SK-N-SH (cell line): ENCODE results near the gene WDR77. TPM values are rescaled to one million over a fixed set of nuclear protein-coding genes. Genes with fewer than 3 reads are reported as not detected.

Source experiments
- CTCF ChIA-PET: fragments of 300-600, 350-600 bp; formaldehyde crosslinking; extraction: SDS; loops from one replicate; lab custom pipeline; 2021; lab: Yijun Ruan, JAX
- POLR2A ChIA-PET: fragments of 350-600 bp; sonication (Branson Sonifier 250); formaldehyde crosslinking; extraction: SDS; loops from one replicate; lab custom pipeline; 2020; ENCODE audit warnings: antibody characterized with exemption, inconsistent platforms; lab: Yijun Ruan, JAX
- DNase-seq: peaks from one replicate; pipeline ENCODE4 v3.0.0; 2012
- H2AFZ ChIP-seq: fragments of 200-600 bp; sonication (generic); 2 replicates; pipeline ENCODE4 v1.8.1; 2016; ENCODE audit warnings: antibody characterized with exemption, mild to moderate bottlenecking, low read depth
- H3F3A ChIP-seq: fragments of 200-600 bp; sonication (generic); replicated peaks from 2 replicates; pipeline ENCODE3; 2016; ENCODE audit warnings: antibody characterized with exemption, mild to moderate bottlenecking; ENCODE audit not compliant: insufficient read depth
- H3K27ac ChIP-seq, 2 experiments: fragments of 200-500 bp in 1 of 2; fragments of 200-600 bp in 1 of 2; sonication (Bioruptor generic) in 1 of 2; sonication (generic), shearing (Covaris generic) in 1 of 2; 2 replicates each; pipeline versions ENCODE4 v1.5.1 to v1.6.1; 2014 to 2016; ENCODE audit warnings: low read depth in 2 of 2, inconsistent platforms in 1 of 2, low read length in 1 of 2, mild to moderate bottlenecking in 1 of 2, mixed read lengths in 1 of 2
- H3K27me3 ChIP-seq: fragments of 200-600 bp; sonication (generic), shearing (Covaris generic); 2 replicates; pipeline ENCODE4 v1.6.1; 2016; ENCODE audit warnings: mixed run types; ENCODE audit not compliant: insufficient read depth
- H3K36me3 ChIP-seq, 2 experiments: fragments of 200-500 bp in 1 of 2; fragments of 200-600 bp in 1 of 2; sonication (Bioruptor generic) in 1 of 2; sonication (generic) in 1 of 2; replicated peaks in 1 of 2; 2 replicates each; pipeline versions ENCODE3 to v1.5.1; 2014 to 2016; ENCODE audit warnings: low read length in 1 of 2, mild to moderate bottlenecking in 1 of 2; ENCODE audit not compliant: insufficient read depth in 2 of 2, control insufficient read depth in 1 of 2
- H3K4me1 ChIP-seq, 2 experiments: fragments of 200-500 bp in 1 of 2; fragments of 200-600 bp in 1 of 2; sonication (Bioruptor generic) in 1 of 2; sonication (generic), shearing (Covaris generic) in 1 of 2; 2 replicates each; pipeline versions ENCODE4 v1.5.1 to v1.6.1; 2014 to 2016; ENCODE audit warnings: low read depth in 1 of 2, low read length in 1 of 2, mixed run types in 1 of 2; ENCODE audit not compliant: insufficient read depth in 2 of 2, control insufficient read depth in 1 of 2
- H3K4me2 ChIP-seq: fragments of 200-600 bp; sonication (generic), shearing (Covaris generic); 2 replicates; pipeline ENCODE4 v1.6.1; 2017; ENCODE audit warnings: mixed run types
- H3K4me3 ChIP-seq, 2 experiments: fragments of 200-500 bp in 1 of 2; fragments of 200-600 bp in 1 of 2; sonication (Bioruptor generic) in 1 of 2; sonication (generic), shearing (Covaris generic) in 1 of 2; 2 replicates each; pipeline versions ENCODE4 v1.5.1 to v1.8.1; 2014 to 2016; ENCODE audit warnings: low read depth in 2 of 2, inconsistent platforms in 1 of 2, low read length in 1 of 2, mild to moderate bottlenecking in 1 of 2, mixed read lengths in 1 of 2, moderate library complexity in 1 of 2
- H3K79me2 ChIP-seq: fragments of 200-600 bp; sonication (generic); 2 replicates; pipeline ENCODE4 v1.8.1; 2017; ENCODE audit warnings: mild to moderate bottlenecking; ENCODE audit not compliant: insufficient read depth
- H3K9ac ChIP-seq: fragments of 200-600 bp; sonication (generic); 2 replicates; pipeline ENCODE4 v1.6.1; 2017; ENCODE audit warnings: mixed run types
- H3K9me2 ChIP-seq: fragments of 200-600 bp; sonication (generic); 2 replicates; pipeline ENCODE4 v1.6.1; 2017; ENCODE audit warnings: mixed run types
- H3K9me3 ChIP-seq: fragments of 200-600 bp; sonication (generic); 2 replicates; pipeline ENCODE4 v1.6.1; 2017; ENCODE audit warnings: mixed run types, mild to moderate bottlenecking, moderate library complexity
- H4K20me1 ChIP-seq: fragments of 200-600 bp; sonication (generic); 2 replicates; pipeline ENCODE4 v1.6.1; 2017; ENCODE audit warnings: mild to moderate bottlenecking, mixed run types; ENCODE audit not compliant: insufficient read depth
- CHD2 ChIP-seq: fragments of 150-350 bp; IDR thresholded peaks from 2 replicates; pipeline ENCODE4 v1.6.1; 2018; ENCODE audit warnings: low read length; ENCODE audit not compliant: partially characterized antibody
- ELF1 ChIP-seq: IDR thresholded peaks from 2 replicates; pipeline ENCODE4 v1.4.0; 2012
- EZH2phosphoT487 ChIP-seq: fragments of 200-600 bp; sonication (generic); IDR thresholded peaks from 2 replicates; pipeline ENCODE4 v1.6.1; 2017; ENCODE audit warnings: low read depth, mixed run types, mild to moderate bottlenecking, antibody characterized with exemption, moderate library complexity, borderline replicate concordance
- FOXJ3 ChIP-seq: sonication (generic); formaldehyde crosslinking; IDR thresholded peaks from 2 replicates; pipeline ENCODE4 v1.5.1; 2020; ENCODE audit warnings: mild to moderate bottlenecking, missing genetic modification reagents
- GABPA ChIP-seq: IDR thresholded peaks from 2 replicates; pipeline ENCODE4 v1.4.0; 2012; ENCODE audit warnings: low read depth, mild to moderate bottlenecking
- GATA2 ChIP-seq: sonication (generic); formaldehyde crosslinking; IDR thresholded peaks from 2 replicates; pipeline ENCODE4 v1.5.0; 2020; ENCODE audit warnings: mild to moderate bottlenecking, missing genetic modification reagents
- JUND ChIP-seq: IDR thresholded peaks from 2 replicates; pipeline ENCODE4 v1.4.0; 2012
- MEF2A ChIP-seq: IDR thresholded peaks from 2 replicates; pipeline ENCODE4 v1.4.0; 2012; ENCODE audit warnings: low read depth, borderline replicate concordance
- MXI1 ChIP-seq: IDR thresholded peaks from 2 replicates; pipeline ENCODE4 v1.6.1; 2012; ENCODE audit warnings: mild to moderate bottlenecking, low read depth, low read length, improper control_type of control experiment
- RAD21 ChIP-seq: IDR thresholded peaks from 2 replicates; pipeline ENCODE4 v1.6.1; 2012; ENCODE audit warnings: mild to moderate bottlenecking, low read length
- RCOR1 ChIP-seq: fragments of 150-350 bp; IDR thresholded peaks from 2 replicates; pipeline ENCODE4 v1.6.1; 2017; ENCODE audit warnings: antibody characterized with exemption, low read length
- SIN3A ChIP-seq: IDR thresholded peaks from 2 replicates; pipeline ENCODE4 v1.6.1; 2012; ENCODE audit warnings: low read depth, mild to moderate bottlenecking, low read length, moderate library complexity, borderline replicate concordance
- SMC3 ChIP-seq: IDR thresholded peaks from 2 replicates; pipeline ENCODE4 v1.6.1; 2012; ENCODE audit warnings: low read depth, low read length, improper control_type of control experiment
- TCF12 ChIP-seq: IDR thresholded peaks from 2 replicates; pipeline ENCODE4 v1.4.0; 2012
- TEAD4 ChIP-seq: IDR thresholded peaks from 2 replicates; pipeline ENCODE4 v1.4.0; 2012; ENCODE audit warnings: mild to moderate bottlenecking, borderline replicate concordance; ENCODE audit not compliant: insufficient read depth
- WGBS: methylation state at CpG from one replicate; pipeline ENCODE4 v1.1.6; 2017; ENCODE audit warnings: low lambda C conversion rate; 5-methylcytosine and 5-hydroxymethylcytosine counted together
- polyA plus RNA-seq, 3 experiments: library from polyadenylated mRNA; depleted of rRNA; stranded (reverse); fragments of >200 nt; gene quantifications; 2 replicates each; pipeline ENCODE4 v1.2.3, GENCODE V29; 2012
- TF ChIP-seq, protein P1 (sequence below): fragments of 150-350 bp; IDR thresholded peaks from 2 replicates; pipeline ENCODE4 v1.6.1; 2016; ENCODE audit warnings: mild to moderate bottlenecking, low read depth, low read length
- TF ChIP-seq, protein P2 (sequence below): IDR thresholded peaks from 2 replicates; pipeline ENCODE4 v1.4.0; 2012; ENCODE audit warnings: low read depth, borderline replicate concordance
- TF ChIP-seq, protein P3 (sequence below): fragments of 200-600 bp; sonication (generic); IDR thresholded peaks from 2 replicates; pipeline ENCODE4 v1.6.1; 2017; ENCODE audit warnings: antibody characterized with exemption, mild to moderate bottlenecking, moderate library complexity
- TF ChIP-seq, protein P4 (sequence below): IDR thresholded peaks from 2 replicates; pipeline ENCODE4 v1.4.0; 2012; ENCODE audit warnings: low read depth

The WDR77 gene
- polyA plus RNA-seq, 1 of the 3 experiments (the other 2 are of a cell fraction): 97.1 TPM

DNA sequence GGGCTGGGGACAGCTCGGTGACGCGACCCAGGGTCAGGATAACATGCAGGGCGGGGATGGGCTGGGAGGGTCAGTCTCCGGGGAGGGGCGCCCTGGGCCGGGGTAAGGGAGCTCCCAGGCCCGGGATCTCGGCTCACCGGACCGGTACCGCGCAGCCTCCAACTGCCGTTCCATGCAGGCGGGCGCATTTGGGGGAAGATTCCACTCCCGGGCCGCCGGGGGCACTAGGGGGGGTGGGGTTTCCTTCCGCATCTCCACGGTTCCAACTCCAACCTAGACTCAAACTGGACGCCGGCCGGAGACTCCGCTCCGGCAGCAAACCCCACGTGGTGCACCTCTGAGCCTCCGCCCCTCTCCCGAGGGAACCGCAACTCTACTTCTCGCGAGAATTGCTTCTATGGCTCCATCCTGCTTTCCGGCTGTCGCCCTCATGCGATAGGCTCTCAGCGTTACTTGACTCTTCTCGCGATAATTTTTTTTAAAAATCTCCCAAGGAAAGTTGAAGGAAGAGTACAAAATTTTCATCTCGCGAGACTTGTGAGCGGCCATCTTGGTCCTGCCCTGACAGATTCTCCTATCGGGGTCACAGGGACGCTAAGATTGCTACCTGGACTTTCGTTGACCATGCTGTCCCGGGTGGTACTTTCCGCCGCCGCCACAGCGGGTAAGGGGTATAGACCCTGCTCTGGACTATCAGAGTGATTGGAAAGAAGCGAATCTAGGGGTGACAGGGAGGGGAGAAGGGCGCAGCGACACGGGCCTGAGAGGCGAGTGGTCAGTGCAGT is at the start of gene WDR77, which contains the start of gene ATP5PB (continued):
- TF ChIP-seq, protein P1, sequence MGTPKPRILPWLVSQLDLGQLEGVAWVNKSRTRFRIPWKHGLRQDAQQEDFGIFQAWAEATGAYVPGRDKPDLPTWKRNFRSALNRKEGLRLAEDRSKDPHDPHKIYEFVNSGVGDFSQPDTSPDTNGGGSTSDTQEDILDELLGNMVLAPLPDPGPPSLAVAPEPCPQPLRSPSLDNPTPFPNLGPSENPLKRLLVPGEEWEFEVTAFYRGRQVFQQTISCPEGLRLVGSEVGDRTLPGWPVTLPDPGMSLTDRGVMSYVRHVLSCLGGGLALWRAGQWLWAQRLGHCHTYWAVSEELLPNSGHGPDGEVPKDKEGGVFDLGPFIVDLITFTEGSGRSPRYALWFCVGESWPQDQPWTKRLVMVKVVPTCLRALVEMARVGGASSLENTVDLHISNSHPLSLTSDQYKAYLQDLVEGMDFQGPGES: no peak
- TF ChIP-seq RAD21: no peak
- TF ChIP-seq GABPA: peak; percentile 50
- TF ChIP-seq ELF1: peak; percentile 63; the same call in 1 of the 2 replicates
- TF ChIP-seq TCF12: no peak
- TF ChIP-seq MEF2A: no peak
- no peak for TF ChIP-seq TEAD4
- no peak for TF ChIP-seq GATA2 (CRISPR knock-in tag)
- TF ChIP-seq, protein P2, sequence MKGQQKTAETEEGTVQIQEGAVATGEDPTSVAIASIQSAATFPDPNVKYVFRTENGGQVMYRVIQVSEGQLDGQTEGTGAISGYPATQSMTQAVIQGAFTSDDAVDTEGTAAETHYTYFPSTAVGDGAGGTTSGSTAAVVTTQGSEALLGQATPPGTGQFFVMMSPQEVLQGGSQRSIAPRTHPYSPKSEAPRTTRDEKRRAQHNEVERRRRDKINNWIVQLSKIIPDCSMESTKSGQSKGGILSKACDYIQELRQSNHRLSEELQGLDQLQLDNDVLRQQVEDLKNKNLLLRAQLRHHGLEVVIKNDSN: peak; percentile 84
- peak; percentile 100 for TF ChIP-seq CHD2
- TF ChIP-seq FOXJ3 (CRISPR knock-in tag): no peak
- TF ChIP-seq SMC3: no peak

DNA sequence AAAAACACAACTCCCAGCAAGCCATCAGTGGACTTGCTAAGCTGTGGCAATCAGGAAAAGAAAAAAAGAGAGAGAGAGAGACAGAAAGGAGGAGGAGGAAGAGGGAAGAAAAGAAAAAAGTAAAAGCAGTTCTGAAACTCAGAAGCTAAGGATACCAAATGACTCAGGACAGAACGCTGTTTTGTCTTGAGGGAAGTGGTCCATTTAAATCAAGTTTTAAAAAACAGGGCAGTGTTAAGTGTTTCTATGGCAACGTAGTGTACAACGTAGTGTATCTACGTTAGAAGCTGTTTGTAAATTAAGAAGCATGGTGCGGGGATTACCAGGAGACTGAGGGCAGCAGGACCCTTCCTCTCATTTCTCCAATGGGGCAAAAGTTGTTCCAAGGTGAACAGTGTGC is 48.5 kb upstream of the WDR77 start:
- WGBS: 59% methylated on average over 5 of the region's 5 CpGs

More for the DNA sequence above, 48.5 kb upstream of the WDR77 start:
- Histone ChIP-seq H3K36me3 (no peaks in the 10 kb centered on the region), H3K27me3 (no peaks in the 10 kb centered on the region; the same call in 1 of the 2 replicates), H3F3A (no peaks in the 10 kb centered on the region), H2AFZ (no peak overlapping the region), H3K79me2 (no peaks in the 10 kb centered on the region), H4K20me1 (no peaks in the 10 kb centered on the region), H3K9me2 (no peaks in the 10 kb centered on the region), H3K27ac (no peak overlapping the region), H3K4me3 (no peak overlapping the region), H3K9me3 (no peaks in the 10 kb centered on the region), H3K4me1 (no peaks in the 10 kb centered on the region), H3K4me2 (no peak overlapping the region), H3K9ac (no peak overlapping the region)
- DNase-seq: no peak
- POLR2A ChIA-PET: no interaction called here
- TF ChIP-seq EZH2phosphoT487 (no peak), SIN3A (no peak), JUND (no peak), TCF12 (no peak), SMC3 (no peak), RCOR1 (no peak), MXI1 (no peak), CHD2 (no peak)
- TF ChIP-seq, protein P3, sequence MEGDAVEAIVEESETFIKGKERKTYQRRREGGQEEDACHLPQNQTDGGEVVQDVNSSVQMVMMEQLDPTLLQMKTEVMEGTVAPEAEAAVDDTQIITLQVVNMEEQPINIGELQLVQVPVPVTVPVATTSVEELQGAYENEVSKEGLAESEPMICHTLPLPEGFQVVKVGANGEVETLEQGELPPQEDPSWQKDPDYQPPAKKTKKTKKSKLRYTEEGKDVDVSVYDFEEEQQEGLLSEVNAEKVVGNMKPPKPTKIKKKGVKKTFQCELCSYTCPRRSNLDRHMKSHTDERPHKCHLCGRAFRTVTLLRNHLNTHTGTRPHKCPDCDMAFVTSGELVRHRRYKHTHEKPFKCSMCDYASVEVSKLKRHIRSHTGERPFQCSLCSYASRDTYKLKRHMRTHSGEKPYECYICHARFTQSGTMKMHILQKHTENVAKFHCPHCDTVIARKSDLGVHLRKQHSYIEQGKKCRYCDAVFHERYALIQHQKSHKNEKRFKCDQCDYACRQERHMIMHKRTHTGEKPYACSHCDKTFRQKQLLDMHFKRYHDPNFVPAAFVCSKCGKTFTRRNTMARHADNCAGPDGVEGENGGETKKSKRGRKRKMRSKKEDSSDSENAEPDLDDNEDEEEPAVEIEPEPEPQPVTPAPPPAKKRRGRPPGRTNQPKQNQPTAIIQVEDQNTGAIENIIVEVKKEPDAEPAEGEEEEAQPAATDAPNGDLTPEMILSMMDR: no peak
- TF ChIP-seq, protein P4, sequence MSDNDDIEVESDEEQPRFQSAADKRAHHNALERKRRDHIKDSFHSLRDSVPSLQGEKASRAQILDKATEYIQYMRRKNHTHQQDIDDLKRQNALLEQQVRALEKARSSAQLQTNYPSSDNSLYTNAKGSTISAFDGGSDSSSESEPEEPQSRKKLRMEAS: no peak
- CTCF ChIA-PET: interaction anchor here (0.8 to 6.1 kb wide), 4 partner anchors 10 to 272 kb away, joined by 3 to 49 read pairs (median 4); no protein-coding TSS in a partner anchor
